Activated CD8-positive, alpha-beta memory T cell treated with anti-CD3 and anti-CD28 coated beads for 24 hours (primary cell): ENCODE measurements around the gene NCBP2.
"Not testable (repeated sequence)": the region's sequence is repeated elsewhere in the genome, so short reads cannot be mapped to it uniquely, and the experiment has no call there.

ENCODE experiments used
- DNase-seq: peaks from one replicate; pipeline ENCODE4 v3.0.0-alpha.2; 2020

NCBP2 gene

GRCh38 chr3:196967412-196968232 lies 25.3 kb upstream of the NCBP2 start:
- no peak for DNase-seq

DNA sequence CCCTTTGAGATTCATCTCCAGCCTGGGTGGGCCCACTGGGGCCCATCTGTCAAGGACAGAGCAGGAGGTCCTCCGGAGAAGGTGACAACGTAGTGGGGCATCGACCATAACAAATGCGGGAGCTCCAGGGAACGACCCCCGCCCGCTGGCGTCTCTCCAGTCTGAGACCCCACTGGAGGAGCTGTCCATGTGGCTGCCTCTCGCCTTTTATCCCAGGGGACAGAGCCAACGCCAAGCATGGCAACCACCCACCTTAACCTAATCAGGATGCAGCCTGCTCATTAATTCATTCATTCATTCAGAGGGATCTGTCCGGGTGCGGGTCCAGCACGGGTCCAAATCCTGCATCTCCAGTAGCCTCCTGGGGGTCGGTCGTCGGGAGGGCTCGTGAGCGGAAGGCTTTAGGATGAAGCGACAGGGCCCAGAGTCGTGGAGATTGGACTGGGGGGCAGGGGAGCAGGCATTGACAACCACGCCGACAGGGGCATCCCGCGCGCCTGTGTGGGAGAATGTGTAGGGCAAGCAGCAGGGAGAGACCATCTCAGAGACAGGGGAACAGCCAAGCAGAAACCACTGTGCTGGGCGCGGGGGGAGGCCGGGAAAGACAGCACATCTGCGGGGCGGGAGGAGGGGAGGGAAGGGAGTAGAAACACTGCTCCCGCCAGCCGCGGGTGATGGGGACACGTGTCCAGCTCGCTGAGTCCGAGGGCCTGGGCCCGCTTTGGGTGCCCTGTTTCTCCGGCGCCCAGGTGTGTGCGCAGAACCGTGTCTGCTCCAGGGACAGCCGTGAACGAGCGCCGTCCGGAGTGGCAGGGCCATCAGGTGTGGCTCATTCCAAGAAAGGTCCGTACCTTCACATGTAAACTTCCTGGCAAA lies 24.4 kb upstream of the NCBP2 start:
- no peak for DNase-seq

DNA sequence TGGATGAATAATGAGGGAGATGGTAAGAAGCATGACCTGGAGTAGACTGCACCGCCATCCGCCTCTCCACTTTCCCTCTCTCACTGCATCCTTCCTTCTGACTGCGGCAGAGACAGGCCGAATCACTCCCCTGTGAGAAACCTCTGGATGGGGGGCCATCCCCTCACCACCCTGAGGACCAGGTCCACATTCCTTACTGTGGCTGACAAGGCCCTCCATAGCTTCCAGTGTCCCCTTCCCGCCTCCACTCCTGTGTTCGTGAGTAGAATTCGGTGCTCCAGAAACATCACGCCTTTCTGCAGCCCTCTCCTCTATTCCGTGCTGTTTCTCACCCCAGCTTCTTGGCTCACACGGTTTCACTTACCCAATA lies 23.5 kb upstream of the NCBP2 start:
- DNase-seq, result peak; percentile 44

DNA sequence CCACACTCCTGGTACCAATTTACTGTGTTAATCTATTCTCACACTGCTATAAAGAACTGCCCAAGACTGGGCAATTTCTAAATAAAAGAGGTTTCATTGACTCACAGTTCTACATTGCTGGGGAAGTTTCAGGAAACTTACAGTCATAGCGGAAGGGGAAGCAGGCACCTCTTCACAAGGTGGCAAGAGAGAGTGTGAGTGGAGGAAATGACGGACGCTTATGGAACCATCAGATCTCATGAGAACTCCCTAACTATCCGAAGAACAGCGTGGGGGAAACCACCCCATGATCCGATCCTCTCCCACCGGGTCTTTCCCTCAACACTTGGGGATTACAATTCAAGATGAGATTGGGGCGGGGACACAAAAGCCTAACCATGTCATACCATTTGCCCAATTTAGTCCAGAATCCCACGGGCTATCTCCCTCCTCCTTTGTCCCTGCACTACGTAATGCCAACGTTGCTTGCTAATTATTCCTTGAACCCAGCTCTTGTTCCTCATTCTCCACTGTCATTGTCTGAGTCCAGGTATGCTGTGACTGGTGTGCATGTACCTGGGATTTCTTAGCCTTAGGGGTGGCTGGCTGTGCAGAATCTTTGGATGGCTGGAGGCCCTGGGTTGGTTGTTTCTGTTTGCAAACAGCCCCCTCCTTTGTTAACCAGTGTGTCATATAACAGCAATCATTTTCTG lies 22.9 kb upstream of the NCBP2 start:
- peak; percentile 30 for DNase-seq

DNA sequence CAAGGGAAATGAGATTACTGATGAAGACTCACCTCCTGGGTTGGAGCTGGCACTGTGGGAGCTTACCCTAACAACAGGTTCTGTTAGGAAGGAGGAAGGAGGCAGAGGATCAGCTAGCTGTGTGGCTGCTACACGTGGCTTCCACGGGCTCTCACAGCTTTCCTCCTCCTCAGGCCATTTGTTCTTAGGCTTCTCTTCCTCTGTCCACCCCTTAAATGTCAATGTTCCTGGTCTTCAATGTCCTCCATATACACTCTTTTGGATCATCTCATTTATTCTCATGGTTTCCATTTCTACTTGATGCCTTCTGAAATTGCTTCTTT lies 21.3 kb upstream of the NCBP2 start:
- no peak for DNase-seq

DNA sequence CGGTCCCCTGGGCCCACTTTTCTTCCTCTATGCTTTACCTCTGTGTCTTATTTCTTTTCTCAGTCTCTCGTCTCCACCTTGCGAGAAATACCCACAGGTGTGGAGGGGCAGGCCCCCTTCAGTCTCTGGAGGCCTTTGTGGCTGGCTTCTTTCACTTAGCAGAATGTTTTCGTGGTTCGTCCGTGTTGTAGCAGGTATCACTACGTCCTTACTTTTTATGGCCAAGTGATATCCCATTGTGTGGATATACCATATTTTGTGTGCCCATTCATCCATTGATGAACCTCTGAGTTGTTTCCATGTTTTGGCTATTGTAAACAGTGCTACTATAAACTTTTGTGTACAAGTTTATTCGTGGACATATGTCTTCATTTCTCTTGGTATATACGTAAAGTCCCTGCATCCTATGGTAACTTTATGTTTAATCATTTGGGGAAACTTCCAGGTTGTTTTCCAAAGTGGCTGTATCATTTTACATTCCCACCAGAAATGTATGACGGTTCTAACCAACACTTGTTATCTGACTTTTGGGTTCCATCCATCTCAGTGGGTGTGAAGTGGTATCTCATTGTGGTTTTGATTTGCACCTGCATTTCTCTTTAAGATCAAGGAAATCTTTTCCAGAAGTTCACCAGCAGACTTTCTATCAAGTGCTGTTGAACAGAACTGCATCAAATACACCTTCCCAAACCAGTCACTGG lies 20.8 kb upstream of the NCBP2 start:
- no peak for DNase-seq

DNA sequence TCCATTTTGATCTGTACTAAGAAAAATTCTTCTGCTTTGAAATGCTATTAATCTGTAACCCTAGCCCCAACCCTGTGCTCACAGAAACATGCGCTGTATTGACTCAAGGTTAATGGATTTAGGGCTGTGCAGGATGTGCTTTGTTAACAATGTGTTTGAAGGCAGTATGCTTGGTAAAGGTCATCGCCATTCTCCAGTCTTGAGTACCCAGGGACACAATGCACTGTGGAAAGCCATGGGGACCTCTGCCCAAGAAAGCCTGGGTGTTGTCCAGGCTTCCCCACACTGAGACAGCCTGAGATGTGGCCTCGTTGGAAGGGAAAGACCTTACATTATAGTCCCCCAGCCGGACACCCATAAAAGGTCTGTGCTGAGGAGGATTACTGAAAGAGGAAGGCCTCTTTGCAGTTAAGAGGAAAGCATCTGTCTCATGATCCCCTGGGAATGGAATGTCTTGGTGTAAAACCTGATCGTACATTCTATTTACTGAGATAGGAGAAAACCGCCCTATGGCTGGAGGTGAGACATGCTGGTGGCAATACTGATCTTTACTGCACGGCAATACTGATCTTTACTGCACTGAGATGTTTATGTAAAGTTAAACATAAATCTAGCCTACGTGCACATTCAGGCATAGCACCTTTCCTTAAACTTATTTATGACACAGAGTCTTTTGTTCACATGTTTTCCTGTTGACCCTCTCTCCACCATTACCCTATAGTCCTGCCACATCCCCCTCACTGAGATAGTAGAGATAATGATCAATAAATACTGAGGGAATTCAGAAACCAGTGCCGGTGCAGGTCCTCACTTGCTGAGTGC lies 20.0 kb upstream of the NCBP2 start:
- no peak for DNase-seq

DNA sequence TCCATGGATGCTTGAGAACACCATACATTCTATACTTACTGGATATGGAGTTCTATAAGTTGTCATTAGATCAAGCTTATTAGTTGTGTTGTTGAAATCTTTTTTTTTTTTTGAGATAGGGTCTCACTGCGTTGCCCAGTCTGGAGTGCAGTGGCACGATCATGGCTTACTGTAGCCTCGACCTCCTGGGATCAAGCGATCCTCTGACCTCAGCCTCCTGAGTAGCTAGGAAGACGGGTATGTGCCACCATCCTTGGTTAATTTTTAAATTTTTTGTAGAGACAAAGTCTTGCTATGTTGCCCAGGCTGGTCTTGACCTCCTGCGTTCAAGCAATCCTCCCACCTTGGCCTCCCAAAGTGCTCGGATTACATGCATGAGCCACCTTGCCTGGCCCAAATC lies 12.5 kb upstream of the NCBP2 start:
- no peak for DNase-seq

- no peak for DNase-seq
These were observed 9.0 kb upstream of the NCBP2 start for GRCh38 chr3:196951371-196951770.

DNA sequence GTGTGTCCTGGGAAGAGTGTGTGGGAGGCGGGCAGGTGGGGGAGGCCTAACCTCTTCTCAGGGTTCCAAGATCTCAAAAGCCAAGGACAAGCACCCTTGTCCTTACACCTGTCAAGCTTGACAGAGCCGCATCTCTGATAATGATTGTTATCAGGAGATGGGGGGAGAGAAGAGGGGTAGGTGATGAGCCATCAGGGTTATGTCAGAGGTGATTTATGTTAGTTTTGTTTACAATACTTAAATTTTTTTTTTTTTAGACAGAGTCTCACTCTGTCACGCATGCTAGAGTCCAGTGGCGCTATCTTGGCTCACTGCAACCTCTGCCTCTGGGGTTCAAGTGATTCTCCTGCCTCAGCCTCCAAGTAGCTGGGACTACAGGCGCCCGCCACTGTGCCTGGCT lies 7.4 kb upstream of the NCBP2 start:
- no peak for DNase-seq

DNA sequence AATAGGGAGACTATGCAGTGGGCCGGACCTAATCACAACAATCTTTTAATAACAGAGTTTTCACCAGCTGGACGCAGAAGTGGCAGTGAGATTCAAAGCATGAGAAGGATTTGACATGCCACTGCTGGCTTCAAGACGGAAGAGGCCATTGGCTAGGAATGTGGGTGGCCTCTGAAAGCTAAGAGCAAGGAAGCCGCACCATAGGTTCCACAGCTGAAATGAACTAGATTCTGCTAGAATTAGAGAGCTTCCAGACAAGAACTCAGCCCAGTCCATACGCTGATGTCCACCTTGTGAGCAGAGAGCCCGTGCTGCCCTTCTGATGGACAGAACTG lies 6.9 kb upstream of the NCBP2 start:
- DNase-seq, result no peak

DNA sequence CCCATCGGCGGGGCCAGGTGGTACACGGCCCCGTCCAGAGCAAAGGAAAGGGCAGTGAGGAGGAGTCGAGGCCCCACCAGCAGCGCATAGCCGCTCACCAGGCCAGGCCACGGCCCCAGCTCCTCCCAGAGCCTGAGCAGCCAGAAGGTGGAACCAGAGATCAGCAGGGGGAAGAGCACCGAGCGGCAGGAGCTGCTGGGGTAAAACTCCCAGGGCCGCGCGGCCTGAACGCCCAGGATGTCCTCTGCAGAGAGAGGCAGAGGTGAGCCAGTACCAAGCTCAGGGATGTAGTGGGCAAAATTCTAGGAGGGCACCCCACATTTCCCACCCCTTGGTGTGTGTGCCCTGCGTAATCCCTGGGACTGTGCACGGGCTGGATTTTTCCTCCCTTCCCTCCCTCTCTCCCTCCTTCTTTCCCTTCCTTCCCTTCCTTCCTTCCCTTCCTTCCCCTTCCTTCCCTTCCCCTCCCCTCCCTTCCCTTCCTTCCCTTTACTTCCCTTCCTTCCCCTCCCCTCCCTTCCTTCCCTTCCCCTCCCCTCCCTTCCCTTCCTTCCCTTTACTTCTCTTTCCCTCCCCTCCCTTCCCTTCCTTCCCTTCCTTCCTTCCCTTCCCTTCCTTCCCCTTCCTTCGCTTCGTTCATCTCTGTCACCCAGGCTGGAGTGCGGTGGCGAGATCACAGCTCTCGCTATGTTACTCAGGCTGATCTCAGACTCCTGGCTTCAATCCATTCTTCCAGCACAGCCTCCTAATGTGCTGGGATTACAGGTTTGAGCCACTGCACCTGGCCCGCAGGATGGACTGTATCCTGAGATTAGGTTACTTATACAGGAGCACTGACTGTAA lies 6.3 kb upstream of the NCBP2 start:
- peak; percentile 47 for DNase-seq

DNA sequence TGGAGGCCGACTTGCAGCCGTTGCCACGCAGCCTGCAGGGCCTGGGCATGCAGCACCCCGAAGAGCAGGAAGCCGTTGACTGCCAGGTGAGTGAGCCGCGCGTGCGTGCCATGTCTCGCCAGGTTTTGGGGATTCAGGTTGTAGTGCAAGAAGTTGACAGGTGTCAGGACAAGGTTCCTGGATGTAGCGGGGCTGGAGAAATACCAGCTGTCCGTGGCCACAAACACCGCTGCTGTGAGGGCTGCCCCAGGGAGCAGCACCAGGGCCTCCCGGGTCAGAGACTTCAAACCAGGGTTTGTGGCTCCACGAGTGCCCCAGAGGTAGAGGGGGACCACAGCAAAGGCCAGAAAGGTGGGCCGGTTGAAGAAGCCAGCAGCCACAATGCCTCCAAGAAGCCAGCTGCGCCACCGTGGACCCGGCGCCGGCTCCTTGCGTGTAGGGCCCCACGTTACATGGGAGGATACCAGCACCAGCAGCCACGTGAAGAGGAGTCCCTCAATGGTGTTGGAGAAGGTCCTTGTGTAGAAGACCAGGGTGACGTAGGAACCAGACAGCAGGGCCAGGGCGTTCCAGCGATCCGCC lies 5.6 kb upstream of the NCBP2 start:
- peak; percentile 50 for DNase-seq

GRCh38 chr3:196947136-196947859 lies 5.0 kb upstream of the NCBP2 start:
- peak; percentile 51 for DNase-seq

DNA sequence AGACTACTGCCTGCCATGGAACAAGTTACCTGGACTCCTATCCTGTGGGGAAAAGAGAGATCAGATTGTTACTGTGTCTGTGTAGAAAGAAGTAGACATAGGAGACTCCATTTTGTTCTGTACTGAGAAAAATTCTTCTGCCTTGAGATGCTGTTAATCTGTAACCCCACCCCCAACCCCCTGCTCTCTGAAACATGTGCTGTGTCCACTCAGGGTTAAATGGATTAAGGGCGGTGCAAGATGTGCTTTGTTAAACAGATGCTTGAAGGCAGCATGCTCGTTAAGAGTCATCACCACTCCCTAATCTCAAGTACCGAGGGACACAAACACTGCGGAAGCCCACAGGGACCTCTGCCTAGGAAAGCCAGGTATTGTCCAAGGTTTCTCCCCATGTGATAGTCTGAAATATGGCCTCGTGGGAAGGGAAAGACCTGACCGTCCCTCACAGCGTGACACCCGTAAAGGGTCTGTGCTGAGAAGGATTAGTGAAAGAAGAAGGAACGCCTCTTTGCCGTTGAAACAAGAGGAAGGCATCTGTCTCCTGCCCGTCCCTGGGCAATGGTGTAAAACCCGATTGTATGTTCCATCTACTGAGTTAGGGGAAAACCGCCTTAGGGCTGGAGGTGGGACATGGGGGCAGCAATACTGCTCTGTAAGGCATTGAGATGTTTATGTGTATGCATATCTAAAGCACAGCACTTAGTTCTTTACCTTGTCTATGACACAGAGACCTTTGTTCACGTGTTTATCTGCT lies 1.9 kb upstream of the NCBP2 start:
- DNase-seq, result not testable (repeated sequence)

GRCh38 chr3:196942915-196943277 lies 568 bp upstream of the NCBP2 start:
- no peak for DNase-seq

DNA sequence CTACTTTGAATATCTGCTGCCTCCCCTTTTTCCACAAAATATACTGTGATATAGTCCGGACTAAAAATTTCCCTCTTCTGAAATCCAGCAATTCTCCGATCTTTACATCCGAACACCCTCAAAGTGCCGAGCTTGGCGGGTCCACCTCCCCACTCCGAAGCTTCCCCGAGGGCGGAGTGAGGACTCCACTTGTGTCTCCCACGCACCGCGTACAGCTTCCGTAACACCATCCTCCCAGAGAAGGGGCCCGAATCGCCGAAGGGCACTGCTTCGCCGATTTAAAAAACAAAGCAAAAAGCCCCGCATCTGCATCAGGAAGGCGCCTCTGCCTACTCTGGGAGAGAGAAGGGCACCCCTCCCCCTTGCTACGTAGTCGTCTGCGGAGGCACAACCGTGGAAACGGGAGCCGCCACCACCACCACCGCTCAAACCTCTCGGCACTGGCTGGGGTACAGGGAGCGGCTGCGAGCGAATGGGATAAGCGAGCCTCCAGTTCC lies 551 bp downstream of the NCBP2 start:
- DNase-seq, result peak; percentile 87

- no peak for DNase-seq
These were observed 3.8 kb downstream of the NCBP2 start for GRCh38 chr3:196938576-196938975.

DNA sequence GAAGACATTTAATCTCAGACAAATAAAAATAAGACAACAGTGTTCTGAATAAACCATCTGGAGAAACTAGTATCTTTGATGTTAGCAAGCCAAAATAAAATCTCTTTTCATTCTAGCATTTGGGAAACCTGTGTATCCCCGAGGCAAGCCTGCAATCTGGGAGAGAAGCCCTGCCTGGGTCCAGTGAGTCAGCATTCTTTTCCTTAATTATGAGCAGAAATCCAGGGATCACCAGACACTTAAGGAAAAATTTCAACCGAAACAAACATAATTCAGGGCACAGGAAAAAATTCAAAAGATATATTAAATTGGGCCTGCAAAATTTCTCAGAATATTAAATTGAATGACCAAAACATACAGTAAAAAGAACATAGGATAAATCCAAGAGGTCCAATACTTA lies 4.2 kb downstream of the NCBP2 start:
- no peak for DNase-seq
